ENCODE measurements around the gene MS4A5. TPM values are rescaled to one million over a fixed set of nuclear protein-coding genes. Genes with fewer than 3 reads are reported as not detected.

MS4A5 gene
- total and polyA plus RNA-seq, 2 of the 13 experiments (the other 11 are each of a cell fraction or from before 2014, with no cell fraction given), result not detected

DNA sequence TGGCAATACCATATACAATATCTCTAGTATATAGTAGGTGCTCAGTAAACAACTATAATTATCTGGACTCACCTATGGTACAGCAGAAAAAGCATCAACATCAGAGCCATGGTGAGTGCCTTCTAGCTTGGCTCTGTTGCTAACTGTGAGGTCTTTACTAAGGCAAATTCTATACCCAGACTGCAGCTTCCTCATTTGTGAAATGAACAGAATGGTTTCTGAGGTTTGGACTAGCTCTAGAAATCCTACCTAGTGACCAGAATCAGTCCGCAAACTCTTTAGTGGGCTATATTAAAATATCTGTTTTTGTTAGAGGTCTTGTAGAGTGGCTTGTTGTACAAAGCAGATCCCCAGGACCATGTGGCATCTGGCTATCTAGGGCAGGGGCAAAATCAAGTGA is 30.0 kb downstream of the MS4A5 start:
- DNase-seq (ENCODE audit: low spot score) (no peak), FAIRE-seq (no peak), ATAC-seq (no peak)
- WGBS (ENCODE audit: low lambda C conversion rate), result 90% methylated on average over 1 of the region's 1 CpG
- Histone ChIP-seq H3K4me2 (ENCODE audit: low read depth, low read length) (no peak overlapping the region), H4K20me1 (ENCODE audit: insufficient read depth, low read length) (no peaks in the 10 kb centered on the region), H3K36me3 (replicated peaks in 1 of 2; ENCODE audit: control insufficient read depth in 1 of 2, insufficient read depth in 2 of 2, low read length in 2 of 2) (no peaks in the 10 kb centered on the region), H3K4me1 (ENCODE audit: insufficient read depth, low read length) (no peaks in the 10 kb centered on the region), H3K27ac (ENCODE audit: extremely low read length, insufficient read depth, low read length) (no peak overlapping the region), H3K4me3 (replicated peaks in 1 of 3; ENCODE audit: insufficient read depth in 1 of 3, low read depth in 2 of 3, low read length in 3 of 3) (no peak overlapping the region), H3K79me2 (ENCODE audit: insufficient read depth, low read length) (no peaks in the 10 kb centered on the region), H2AFZ (ENCODE audit: low read length) (no peak overlapping the region), H3K9ac (ENCODE audit: insufficient read depth, low read depth, low read length) (no peak overlapping the region), H3K9me3 (ENCODE audit: low read length) (no peaks in the 10 kb centered on the region), H3K27me3 (ENCODE audit: control insufficient read depth in 1 of 2, insufficient read depth in 2 of 2, low read length in 2 of 2) (no peaks in the 10 kb centered on the region)
- intact Hi-C loops (cut with micrococcal nuclease; ENCODE audit: unreplicated experiment), result no loop called here
- ChIA-PET POLR2A (no interaction called here), CTCF (ENCODE audit: low intra/inter-chr PET ratio, low total read pairs) (no interaction called here)
- in situ Hi-C loops (cut with HindIII; ENCODE audit: extremely low pct_ligation_motif_present, low pct_unique_long_range_greater_than_20kb), result no loop called here
- BruUV-seq (replicated peaks), result no TSS peak
- TF ChIP-seq KDM2A (CRISPR knock-in tag; IDR thresholded peaks at IDR 0.05; ENCODE audit: borderline replicate concordance, low read depth) (no peak), ZNF160 (CRISPR knock-in tag; IDR thresholded peaks at IDR 0.05) (no peak), IKZF1 (IDR thresholded peaks at IDR 0.05) (no peak), NCOA2 (CRISPR knock-in tag; IDR thresholded peaks at IDR 0.05) (no peak), ZNF333 (CRISPR knock-in tag; IDR thresholded peaks at IDR 0.05; ENCODE audit: borderline replicate concordance) (no peak), ZNF260 (CRISPR knock-in tag; IDR thresholded peaks at IDR 0.05; ENCODE audit: borderline replicate concordance, low read depth) (no peak), ZZZ3 (CRISPR knock-in tag; IDR thresholded peaks at IDR 0.05; ENCODE audit: borderline replicate concordance) (no peak), KLF6 (CRISPR knock-in tag; IDR thresholded peaks at IDR 0.05) (no peak), NFYB (CRISPR knock-in tag; IDR thresholded peaks at IDR 0.05) (no peak), ZNF768 (CRISPR knock-in tag; IDR thresholded peaks at IDR 0.05) (no peak)
- TF ChIP-seq, protein P1, sequence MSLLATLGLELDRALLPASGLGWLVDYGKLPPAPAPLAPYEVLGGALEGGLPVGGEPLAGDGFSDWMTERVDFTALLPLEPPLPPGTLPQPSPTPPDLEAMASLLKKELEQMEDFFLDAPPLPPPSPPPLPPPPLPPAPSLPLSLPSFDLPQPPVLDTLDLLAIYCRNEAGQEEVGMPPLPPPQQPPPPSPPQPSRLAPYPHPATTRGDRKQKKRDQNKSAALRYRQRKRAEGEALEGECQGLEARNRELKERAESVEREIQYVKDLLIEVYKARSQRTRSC (CRISPR knock-in tag; IDR thresholded peaks at IDR 0.05; ENCODE audit: low read depth), result no peak
- TF ChIP-seq, protein P2, sequence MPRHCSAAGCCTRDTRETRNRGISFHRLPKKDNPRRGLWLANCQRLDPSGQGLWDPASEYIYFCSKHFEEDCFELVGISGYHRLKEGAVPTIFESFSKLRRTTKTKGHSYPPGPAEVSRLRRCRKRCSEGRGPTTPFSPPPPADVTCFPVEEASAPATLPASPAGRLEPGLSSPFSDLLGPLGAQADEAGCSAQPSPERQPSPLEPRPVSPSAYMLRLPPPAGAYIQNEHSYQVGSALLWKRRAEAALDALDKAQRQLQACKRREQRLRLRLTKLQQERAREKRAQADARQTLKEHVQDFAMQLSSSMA (CRISPR knock-in tag; IDR thresholded peaks at IDR 0.05), result no peak
- TF ChIP-seq, protein P3, sequence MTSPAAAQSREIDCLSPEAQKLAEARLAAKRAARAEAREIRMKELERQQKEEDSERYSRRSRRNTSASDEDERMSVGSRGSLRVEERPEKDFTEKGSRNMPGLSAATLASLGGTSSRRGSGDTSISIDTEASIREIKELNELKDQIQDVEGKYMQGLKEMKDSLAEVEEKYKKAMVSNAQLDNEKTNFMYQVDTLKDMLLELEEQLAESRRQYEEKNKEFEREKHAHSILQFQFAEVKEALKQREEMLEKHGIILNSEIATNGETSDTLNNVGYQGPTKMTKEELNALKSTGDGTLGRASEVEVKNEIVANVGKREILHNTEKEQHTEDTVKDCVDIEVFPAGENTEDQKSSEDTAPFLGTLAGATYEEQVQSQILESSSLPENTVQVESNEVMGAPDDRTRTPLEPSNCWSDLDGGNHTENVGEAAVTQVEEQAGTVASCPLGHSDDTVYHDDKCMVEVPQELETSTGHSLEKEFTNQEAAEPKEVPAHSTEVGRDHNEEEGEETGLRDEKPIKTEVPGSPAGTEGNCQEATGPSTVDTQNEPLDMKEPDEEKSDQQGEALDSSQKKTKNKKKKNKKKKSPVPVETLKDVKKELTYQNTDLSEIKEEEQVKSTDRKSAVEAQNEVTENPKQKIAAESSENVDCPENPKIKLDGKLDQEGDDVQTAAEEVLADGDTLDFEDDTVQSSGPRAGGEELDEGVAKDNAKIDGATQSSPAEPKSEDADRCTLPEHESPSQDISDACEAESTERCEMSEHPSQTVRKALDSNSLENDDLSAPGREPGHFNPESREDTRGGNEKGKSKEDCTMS (CRISPR knock-in tag; conservative IDR thresholded peaks at IDR 0.05), result no peak
- TF ChIP-seq, protein P4, sequence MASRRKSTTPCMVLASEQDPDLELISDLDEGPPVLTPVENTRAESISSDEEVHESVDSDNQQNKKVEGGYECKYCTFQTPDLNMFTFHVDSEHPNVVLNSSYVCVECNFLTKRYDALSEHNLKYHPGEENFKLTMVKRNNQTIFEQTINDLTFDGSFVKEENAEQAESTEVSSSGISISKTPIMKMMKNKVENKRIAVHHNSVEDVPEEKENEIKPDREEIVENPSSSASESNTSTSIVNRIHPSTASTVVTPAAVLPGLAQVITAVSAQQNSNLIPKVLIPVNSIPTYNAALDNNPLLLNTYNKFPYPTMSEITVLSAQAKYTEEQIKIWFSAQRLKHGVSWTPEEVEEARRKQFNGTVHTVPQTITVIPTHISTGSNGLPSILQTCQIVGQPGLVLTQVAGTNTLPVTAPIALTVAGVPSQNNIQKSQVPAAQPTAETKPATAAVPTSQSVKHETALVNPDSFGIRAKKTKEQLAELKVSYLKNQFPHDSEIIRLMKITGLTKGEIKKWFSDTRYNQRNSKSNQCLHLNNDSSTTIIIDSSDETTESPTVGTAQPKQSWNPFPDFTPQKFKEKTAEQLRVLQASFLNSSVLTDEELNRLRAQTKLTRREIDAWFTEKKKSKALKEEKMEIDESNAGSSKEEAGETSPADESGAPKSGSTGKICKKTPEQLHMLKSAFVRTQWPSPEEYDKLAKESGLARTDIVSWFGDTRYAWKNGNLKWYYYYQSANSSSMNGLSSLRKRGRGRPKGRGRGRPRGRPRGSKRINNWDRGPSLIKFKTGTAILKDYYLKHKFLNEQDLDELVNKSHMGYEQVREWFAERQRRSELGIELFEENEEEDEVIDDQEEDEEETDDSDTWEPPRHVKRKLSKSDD (CRISPR knock-in tag; IDR thresholded peaks at IDR 0.05; ENCODE audit: low read depth), result no peak
